Measurements from ENCODE around the gene MTTP. TPM values are rescaled to one million over a fixed set of nuclear protein-coding genes. Genes with fewer than 3 reads are reported as not detected.

Gene MTTP
- total and polyA plus RNA-seq, 2 experiments from 2014 or later, result 40.1 to 92.2 TPM

- H4K20me1 ChIP-seq (ENCODE audit: insufficient read depth, poor library complexity, severe bottlenecking), result no peaks in the 10 kb centered on the region
- peaks cover 5% of the 10 kb centered on the region for H3K9me2 ChIP-seq (replicated peaks; ENCODE audit: insufficient read depth)
- H3K4me1 ChIP-seq (ENCODE audit: insufficient read depth), result no peaks in the 10 kb centered on the region
- H2AFZ ChIP-seq, result no peak overlapping the region
- H3K79me2 ChIP-seq, result no peaks in the 10 kb centered on the region
- H3K4me2 ChIP-seq, result no peak overlapping the region
- TF ChIP-seq EZH2 (IDR thresholded peaks at IDR 0.05; ENCODE audit: borderline replicate concordance), result no peak
- no peak for TF ChIP-seq EZH2phosphoT487 (IDR thresholded peaks at IDR 0.05; ENCODE audit: low read depth, severe bottlenecking, unreplicated experiment)
- no peak for TF ChIP-seq CTCF (IDR thresholded peaks at IDR 0.05; ENCODE audit: poor library complexity)
- no peaks in the 10 kb centered on the region for H3K36me3 ChIP-seq (replicated peaks; ENCODE audit: insufficient read depth, low read depth)
- H3K4me3 ChIP-seq, result no peak overlapping the region
- no peaks in the 10 kb centered on the region for H3K27me3 ChIP-seq
- DNase-seq (ENCODE audit: low spot score), result no peak
- H3K9me3 ChIP-seq (ENCODE audit: low read depth), result no peaks in the 10 kb centered on the region
- no peak overlapping the region for H3K27ac ChIP-seq
These were observed 55.4 kb downstream of the MTTP start for GRCh38 chr4:99629962-99630554.

- Histone ChIP-seq H3K27me3 (no peaks in the 10 kb centered on the region), H3K27ac (no peak overlapping the region), H3K36me3 (replicated peaks; ENCODE audit: insufficient read depth, low read depth) (no peaks in the 10 kb centered on the region), H3K9me3 (ENCODE audit: low read depth) (no peaks in the 10 kb centered on the region), H3K9me2 (replicated peaks; ENCODE audit: insufficient read depth) (peaks cover 5% of the 10 kb centered on the region), H4K20me1 (ENCODE audit: insufficient read depth, poor library complexity, severe bottlenecking) (no peaks in the 10 kb centered on the region), H3K4me2 (no peak overlapping the region), H3K4me1 (ENCODE audit: insufficient read depth) (no peaks in the 10 kb centered on the region), H3K4me3 (no peak overlapping the region), H2AFZ (no peak overlapping the region), H3K79me2 (no peaks in the 10 kb centered on the region)
- DNase-seq (ENCODE audit: low spot score), result no peak
- WGBS (ENCODE audit: low lambda C conversion rate, missing lambda C conversion rate), result 77% methylated on average over 1 of the region's 1 CpG
- no peak for TF ChIP-seq EZH2phosphoT487 (IDR thresholded peaks at IDR 0.05; ENCODE audit: low read depth, severe bottlenecking, unreplicated experiment)
- no peak for TF ChIP-seq CTCF (IDR thresholded peaks at IDR 0.05; ENCODE audit: poor library complexity)
- TF ChIP-seq EZH2 (IDR thresholded peaks at IDR 0.05; ENCODE audit: borderline replicate concordance), result no peak
These were observed 56.3 kb downstream of the MTTP start for GRCh38 chr4:99630857-99631360.

GRCh38 chr4:99633772-99634171 is 59.1 kb downstream of the MTTP start:
- Histone ChIP-seq H3K4me2 (no peak overlapping the region), H3K4me3 (no peak overlapping the region), H4K20me1 (ENCODE audit: insufficient read depth, poor library complexity, severe bottlenecking) (no peaks in the 10 kb centered on the region), H3K9me3 (ENCODE audit: low read depth) (no peaks in the 10 kb centered on the region), H2AFZ (no peak overlapping the region), H3K9me2 (replicated peaks; ENCODE audit: insufficient read depth) (no peaks in the 10 kb centered on the region), H3K4me1 (ENCODE audit: insufficient read depth) (no peaks in the 10 kb centered on the region), H3K79me2 (no peaks in the 10 kb centered on the region), H3K27ac (no peak overlapping the region), H3K27me3 (no peaks in the 10 kb centered on the region), H3K36me3 (replicated peaks; ENCODE audit: insufficient read depth, low read depth) (no peaks in the 10 kb centered on the region)
- 91% methylated on average over 14 of the region's 14 CpGs for WGBS (ENCODE audit: low lambda C conversion rate, missing lambda C conversion rate)
- no peak for DNase-seq (ENCODE audit: low spot score)
- TF ChIP-seq CTCF (IDR thresholded peaks at IDR 0.05; ENCODE audit: poor library complexity) (no peak), EZH2phosphoT487 (IDR thresholded peaks at IDR 0.05; ENCODE audit: low read depth, severe bottlenecking, unreplicated experiment) (no peak), EZH2 (IDR thresholded peaks at IDR 0.05; ENCODE audit: borderline replicate concordance) (no peak)

Data from hepatocyte (in vitro differentiated cells).